Measurements from ENCODE around the gene TCTN2. TPM values are rescaled to one million over a fixed set of nuclear protein-coding genes. Genes with fewer than 3 reads are reported as not detected.

The TCTN2 gene
- total RNA-seq, 1 experiment from 2014 or later: 9.6 TPM

- peaks cover 39% of the 10 kb centered on the region for H3K36me3 ChIP-seq (ENCODE audit: insufficient read depth, low read length, poor library complexity, severe bottlenecking)
- no peak for DNase-seq (ENCODE audit: low spot score)
- BruUV-seq (replicated peaks): no TSS peak
- TF ChIP-seq EZH2 (IDR thresholded peaks at IDR 0.05; ENCODE audit: borderline replicate concordance, low read depth, low read length, poor library complexity, severe bottlenecking) (no peak), CTCF (conservative IDR thresholded peaks at IDR 0.05; ENCODE audit: low read depth, low read length) (no peak)
- ChIA-PET POLR2A (ENCODE audit: low non-redundant PET) (interaction anchor here (0.8 kb wide), 1 partner anchor 9 kb away, joined by 3 read pairs; no protein-coding TSS in a partner anchor), CTCF (no interaction called here)
- H3K4me1 ChIP-seq (ENCODE audit: insufficient read depth, low read length, poor library complexity, severe bottlenecking): no peaks in the 10 kb centered on the region
- no peak overlapping the region for H3K27ac ChIP-seq (ENCODE audit: low read depth, low read length, poor library complexity, severe bottlenecking)
- intact Hi-C loops (cut with micrococcal nuclease; ENCODE audit: unreplicated experiment): no loop called here
- H3K9me3 ChIP-seq (ENCODE audit: low read depth, low read length, poor library complexity, severe bottlenecking): no peaks in the 10 kb centered on the region
- no peak overlapping the region for H3K4me3 ChIP-seq (ENCODE audit: low read depth, low read length, poor library complexity, severe bottlenecking)
- H3K27me3 ChIP-seq (replicated peaks; ENCODE audit: insufficient read depth, low read depth, low read length, poor library complexity): no peaks in the 10 kb centered on the region
These were observed 79.3 kb downstream of the TCTN2 start for GRCh38 chr12:123750159-123750656.

DNA sequence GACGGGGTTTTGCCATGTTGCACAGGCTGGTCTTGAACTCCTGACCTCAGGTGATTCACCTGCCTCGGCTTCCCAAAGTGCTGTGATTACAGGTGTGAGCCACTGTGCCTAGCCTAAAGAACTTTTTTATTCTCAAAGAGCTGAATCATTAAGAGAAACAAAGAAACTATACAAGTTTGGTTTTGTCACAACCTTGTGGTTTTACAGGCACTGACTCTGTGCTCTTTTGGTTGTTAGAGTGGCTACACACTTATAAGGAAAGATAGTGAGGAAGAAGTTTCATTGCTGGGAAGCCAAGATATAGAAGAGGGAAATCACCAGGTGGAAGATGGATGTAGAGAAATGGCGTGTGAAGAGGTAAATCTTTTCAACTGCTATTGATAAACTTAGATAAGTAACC lies 81.1 kb downstream of the TCTN2 start:
- no peak overlapping the region for H3K27ac ChIP-seq (ENCODE audit: low read depth, low read length, poor library complexity, severe bottlenecking)
- intact Hi-C loops (cut with micrococcal nuclease; ENCODE audit: unreplicated experiment): no loop called here
- no TSS peak for BruUV-seq (replicated peaks)
- no peaks in the 10 kb centered on the region for H3K4me1 ChIP-seq (ENCODE audit: insufficient read depth, low read length, poor library complexity, severe bottlenecking)
- DNase-seq (ENCODE audit: low spot score): no peak
- POLR2A ChIA-PET (ENCODE audit: low non-redundant PET): no interaction called here
- CTCF ChIA-PET: no interaction called here
- H3K9me3 ChIP-seq (ENCODE audit: low read depth, low read length, poor library complexity, severe bottlenecking): no peaks in the 10 kb centered on the region
- TF ChIP-seq CTCF (conservative IDR thresholded peaks at IDR 0.05; ENCODE audit: low read depth, low read length) (no peak), EZH2 (IDR thresholded peaks at IDR 0.05; ENCODE audit: borderline replicate concordance, low read depth, low read length, poor library complexity, severe bottlenecking) (no peak)
- peaks cover 39% of the 10 kb centered on the region for H3K36me3 ChIP-seq (ENCODE audit: insufficient read depth, low read length, poor library complexity, severe bottlenecking)
- H3K4me3 ChIP-seq (ENCODE audit: low read depth, low read length, poor library complexity, severe bottlenecking): no peak overlapping the region
- H3K27me3 ChIP-seq (replicated peaks; ENCODE audit: insufficient read depth, low read depth, low read length, poor library complexity): no peaks in the 10 kb centered on the region

DNA sequence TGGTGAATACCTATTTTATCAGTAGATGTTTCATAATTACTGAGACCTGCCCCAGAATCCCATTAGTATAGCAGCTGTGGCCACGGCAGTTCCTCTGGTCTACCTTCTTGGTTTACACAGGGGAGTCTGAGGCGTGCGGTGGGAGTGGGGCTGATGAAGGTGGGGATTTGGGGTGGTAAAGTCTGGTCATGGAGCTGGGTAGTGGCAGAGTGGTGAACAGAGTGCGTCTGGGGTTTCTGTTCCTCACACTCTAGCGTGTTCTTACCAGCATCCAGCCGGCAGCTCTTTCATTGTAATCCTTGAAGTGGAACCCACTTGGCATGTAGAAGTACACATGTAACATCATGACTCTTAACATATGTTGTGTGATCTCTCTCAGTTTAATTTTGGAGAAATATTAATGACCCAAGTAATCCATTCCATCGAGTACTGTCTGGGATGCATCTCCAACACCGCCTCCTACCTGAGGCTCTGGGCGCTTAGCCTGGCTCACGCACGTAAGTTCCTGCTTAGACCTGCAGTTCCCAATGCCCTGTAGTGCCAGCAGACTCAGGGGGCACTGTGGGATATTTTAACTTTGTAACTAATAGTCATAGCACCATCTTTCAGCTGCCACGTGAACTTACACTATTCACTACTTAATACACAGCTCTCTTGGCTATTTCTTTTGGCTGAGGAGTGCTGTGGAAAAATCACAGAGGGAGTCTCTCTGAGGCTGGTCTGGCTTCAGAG lies 83.3 kb downstream of the TCTN2 start:
- ChIA-PET POLR2A (ENCODE audit: low non-redundant PET) (no interaction called here), CTCF (interaction anchor here (0.5 kb wide), 1 partner anchor 473 kb away, joined by 3 read pairs; no protein-coding TSS in a partner anchor)
- Histone ChIP-seq H3K4me1 (ENCODE audit: insufficient read depth, low read length, poor library complexity, severe bottlenecking) (no peaks in the 10 kb centered on the region), H3K27me3 (replicated peaks; ENCODE audit: insufficient read depth, low read depth, low read length, poor library complexity) (no peaks in the 10 kb centered on the region), H3K9me3 (ENCODE audit: low read depth, low read length, poor library complexity, severe bottlenecking) (no peaks in the 10 kb centered on the region), H3K27ac (ENCODE audit: low read depth, low read length, poor library complexity, severe bottlenecking) (no peak overlapping the region), H3K36me3 (ENCODE audit: insufficient read depth, low read length, poor library complexity, severe bottlenecking) (peaks cover 38% of the 10 kb centered on the region), H3K4me3 (ENCODE audit: low read depth, low read length, poor library complexity, severe bottlenecking) (no peak overlapping the region)
- DNase-seq (ENCODE audit: low spot score): no peak
- BruUV-seq (replicated peaks): no TSS peak
- intact Hi-C loops (cut with micrococcal nuclease; ENCODE audit: unreplicated experiment): no loop called here
- TF ChIP-seq CTCF (conservative IDR thresholded peaks at IDR 0.05; ENCODE audit: low read depth, low read length): no peak
- no peak for TF ChIP-seq EZH2 (IDR thresholded peaks at IDR 0.05; ENCODE audit: borderline replicate concordance, low read depth, low read length, poor library complexity, severe bottlenecking)
